MM.1S (cell line): ENCODE measurements around the gene SMIM14.

Experiments used
- DNase-seq: peaks from one replicate; pipeline ENCODE4 v3.0.0-alpha.2; 2015
- H2AFZ ChIP-seq: fragments of 300-600 bp; sonication (generic); 2 replicates; pipeline ENCODE4 v1.6.0; 2016; ENCODE audit warnings: antibody characterized with exemption, low read length
- H3F3A ChIP-seq: fragments of 300-600 bp; sonication (generic); 2 replicates; pipeline ENCODE4 v1.6.1; 2016; ENCODE audit warnings: mild to moderate bottlenecking, antibody characterized with exemption, low read length, moderate library complexity, mixed read lengths; ENCODE audit not compliant: insufficient read depth
- H3K27ac ChIP-seq: fragments of 300-600 bp; sonication (generic); 2 replicates; pipeline ENCODE4 v1.5.1; 2016; ENCODE audit warnings: mild to moderate bottlenecking, low read length
- H3K27me3 ChIP-seq: fragments of 300-600 bp; sonication (generic); replicated peaks from 2 replicates; pipeline ENCODE4 v1.6.0; 2016; ENCODE audit warnings: low read length; ENCODE audit not compliant: insufficient read depth
- H3K36me3 ChIP-seq: fragments of 300-600 bp; sonication (generic); replicated peaks from 2 replicates; pipeline ENCODE4 v1.6.1; 2016; ENCODE audit warnings: mild to moderate bottlenecking, low read length, mixed read lengths; ENCODE audit not compliant: insufficient read depth
- H3K4me1 ChIP-seq: fragments of 300-600 bp; sonication (generic); 2 replicates; pipeline ENCODE4 v1.6.1; 2016; ENCODE audit warnings: low read length, mixed read lengths
- H3K4me2 ChIP-seq: fragments of 300-600 bp; sonication (generic); 2 replicates; pipeline ENCODE4 v1.6.0; 2016; ENCODE audit warnings: low read depth, low read length
- H3K4me3 ChIP-seq: fragments of 300-600 bp; sonication (generic); 2 replicates; pipeline ENCODE4 v1.5.1; 2016; ENCODE audit warnings: low read length, mixed read lengths
- H3K79me2 ChIP-seq: fragments of 300-600 bp; sonication (generic); 2 replicates; pipeline ENCODE4 v1.6.1; 2016; ENCODE audit warnings: mixed run types, low read length, mixed read lengths
- H3K9ac ChIP-seq: fragments of 300-600 bp; sonication (generic); 2 replicates; pipeline ENCODE4 v1.6.1; 2016; ENCODE audit warnings: low read length, mixed read lengths
- H3K9me2 ChIP-seq: fragments of 300-600 bp; sonication (generic); replicated peaks from 2 replicates; pipeline ENCODE4 v1.6.1; 2016; ENCODE audit warnings: mild to moderate bottlenecking, low read length, mixed read lengths; ENCODE audit not compliant: insufficient read depth
- H3K9me3 ChIP-seq: fragments of 300-600 bp; sonication (generic); replicated peaks from 2 replicates; pipeline ENCODE4 v1.6.1; 2016; ENCODE audit warnings: mild to moderate bottlenecking, low read length, mixed read lengths; ENCODE audit not compliant: insufficient read depth
- H4K20me1 ChIP-seq: fragments of 300-600 bp; sonication (generic); 2 replicates; pipeline ENCODE4 v1.6.1; 2016; ENCODE audit warnings: mild to moderate bottlenecking, low read length, moderate library complexity, mixed read lengths; ENCODE audit not compliant: insufficient read depth
- CTCF ChIP-seq: fragments of 300-600 bp; sonication (generic); IDR thresholded peaks from 2 replicates; pipeline ENCODE4 v1.5.1; 2016; ENCODE audit warnings: antibody characterized with exemption, low read length, mixed read lengths
- EZH2 ChIP-seq: fragments of 300-600 bp; sonication (generic); optimal IDR thresholded peaks from 2 replicates; pipeline ENCODE3; 2017; ENCODE audit warnings: low read depth, mild to moderate bottlenecking, antibody characterized with exemption, low read length, mixed read lengths
- EZH2phosphoT487 ChIP-seq: fragments of 300-600 bp; sonication (generic); IDR thresholded peaks from 2 replicates; pipeline ENCODE4 v1.6.1; 2018; ENCODE audit warnings: antibody characterized with exemption, low read length

The SMIM14 gene

DNA sequence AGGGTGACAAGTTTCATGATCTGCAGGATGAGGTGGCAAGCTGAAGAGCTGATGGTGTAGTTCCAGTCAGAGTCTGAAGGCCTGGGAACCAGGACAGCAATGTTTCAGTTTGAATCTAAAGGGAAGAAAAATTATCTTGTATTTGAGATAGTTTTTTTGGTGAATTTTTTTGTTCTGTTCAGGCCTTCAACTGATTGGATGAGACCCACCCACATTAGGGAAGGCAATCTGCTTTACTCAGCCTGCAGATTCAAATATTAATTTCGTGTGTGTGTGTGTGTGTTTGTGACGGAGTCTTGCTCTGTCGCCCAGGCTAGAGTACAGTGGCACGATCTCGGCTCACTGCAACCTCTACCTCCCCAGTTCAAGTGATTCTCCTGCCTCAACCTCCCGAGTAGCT is 22.1 kb upstream of the SMIM14 start:
- H4K20me1 ChIP-seq, result no peaks in the 10 kb centered on the region
- H3K9me3 ChIP-seq, result no peaks in the 10 kb centered on the region
- H3K9ac ChIP-seq, result no peak overlapping the region
- peaks cover 5% of the 10 kb centered on the region; the same call in 1 of the 2 replicates for H3F3A ChIP-seq
- no peaks in the 10 kb centered on the region for H3K79me2 ChIP-seq
- no peak overlapping the region for H3K4me2 ChIP-seq
- no peak overlapping the region for H3K27ac ChIP-seq
- no peak overlapping the region for H3K4me3 ChIP-seq
- TF ChIP-seq EZH2phosphoT487, result no peak
- TF ChIP-seq EZH2, result no peak
- TF ChIP-seq CTCF, result no peak
- peaks cover 5% of the 10 kb centered on the region; the same call in 1 of the 2 replicates for H3K4me1 ChIP-seq
- no peaks in the 10 kb centered on the region for H3K27me3 ChIP-seq
- H2AFZ ChIP-seq, result no peak overlapping the region
- H3K36me3 ChIP-seq, result no peaks in the 10 kb centered on the region
- no peaks in the 10 kb centered on the region for H3K9me2 ChIP-seq
- no peak for DNase-seq

DNA sequence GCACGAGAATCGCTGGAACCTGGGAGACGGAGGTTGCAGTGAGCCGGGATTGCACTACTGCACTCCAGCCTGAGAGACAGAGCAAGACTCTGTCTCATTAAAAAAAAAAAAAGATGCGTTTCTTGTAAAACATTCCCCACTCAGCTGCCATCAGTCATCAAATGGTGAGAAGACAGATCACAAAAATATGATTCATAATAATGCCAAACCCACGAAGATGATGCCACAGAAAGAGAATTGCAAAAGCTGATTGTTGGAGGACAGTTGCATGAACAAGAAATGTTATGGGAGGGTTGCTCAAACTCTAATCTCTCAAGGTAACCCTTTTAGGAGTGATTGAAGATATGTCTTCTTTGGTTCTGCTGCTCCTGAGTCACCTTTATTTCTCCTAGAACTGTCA is 21.4 kb upstream of the SMIM14 start:
- no peak for TF ChIP-seq CTCF
- TF ChIP-seq EZH2, result no peak
- TF ChIP-seq EZH2phosphoT487, result no peak
- no peaks in the 10 kb centered on the region for H4K20me1 ChIP-seq
- no peaks in the 10 kb centered on the region for H3K79me2 ChIP-seq
- no peak overlapping the region for H3K4me2 ChIP-seq
- no peak overlapping the region for H3K9ac ChIP-seq
- H3K4me1 ChIP-seq, result peaks cover 5% of the 10 kb centered on the region; the same call in 1 of the 2 replicates
- H3K36me3 ChIP-seq, result no peaks in the 10 kb centered on the region
- H3F3A ChIP-seq, result peaks cover 5% of the 10 kb centered on the region; the same call in 1 of the 2 replicates
- no peak overlapping the region for H3K4me3 ChIP-seq
- H3K27ac ChIP-seq, result no peak overlapping the region
- no peaks in the 10 kb centered on the region for H3K27me3 ChIP-seq
- no peak overlapping the region for H2AFZ ChIP-seq
- DNase-seq, result no peak
- no peaks in the 10 kb centered on the region for H3K9me3 ChIP-seq
- H3K9me2 ChIP-seq, result no peaks in the 10 kb centered on the region

GRCh38 chr4:39658756-39659155 is 20.1 kb upstream of the SMIM14 start:
- Histone ChIP-seq H3K36me3 (no peaks in the 10 kb centered on the region), H2AFZ (no peak overlapping the region), H3K4me2 (no peak overlapping the region), H3K79me2 (no peaks in the 10 kb centered on the region), H3K9me2 (no peaks in the 10 kb centered on the region), H3K4me1 (peaks cover 5% of the 10 kb centered on the region; the same call in 1 of the 2 replicates), H3K9me3 (no peaks in the 10 kb centered on the region), H3F3A (peaks cover 5% of the 10 kb centered on the region; the same call in 1 of the 2 replicates), H3K27ac (no peak overlapping the region), H3K27me3 (no peaks in the 10 kb centered on the region), H3K9ac (no peak overlapping the region), H4K20me1 (no peaks in the 10 kb centered on the region), H3K4me3 (no peak overlapping the region)
- DNase-seq, result no peak
- TF ChIP-seq CTCF (no peak), EZH2 (no peak), EZH2phosphoT487 (no peak)
